WERI-Rb-1 (cell line): Measurements from ENCODE around the gene MSX2.

Experiments
- DNase-seq: peaks from one replicate; pipeline ENCODE4 v3.0.0-alpha.2; 2020
- H3K27ac ChIP-seq: fragments of 250-450 bp; sonication (Bioruptor Pico); 2 replicates; pipeline ENCODE4 v1.5.1; 2020; ENCODE audit warnings: mild to moderate bottlenecking, moderate library complexity
- H3K27me3 ChIP-seq: fragments of 250-450 bp; sonication (Bioruptor Pico); 2 replicates; pipeline ENCODE4 v1.5.1; 2021; ENCODE audit warnings: mild to moderate bottlenecking, low read depth, moderate library complexity; ENCODE audit not compliant: insufficient read depth, severe bottlenecking
- H3K36me3 ChIP-seq: fragments of 250-450 bp; sonication (Bioruptor Pico); 2 replicates; pipeline ENCODE4 v1.5.1; 2020; ENCODE audit warnings: mild to moderate bottlenecking, moderate library complexity
- H3K4me3 ChIP-seq: 2 replicates; pipeline ENCODE4 v1.5.1; 2011; ENCODE audit warnings: low read depth, mild to moderate bottlenecking, control low read depth, low read length
- H3K9me3 ChIP-seq: fragments of 250-450 bp; sonication (Bioruptor Pico); 2 replicates; pipeline ENCODE4 v1.5.1; 2021; ENCODE audit warnings: mild to moderate bottlenecking, moderate library complexity; ENCODE audit not compliant: severe bottlenecking
- TF ChIP-seq, protein P1 (sequence below): IDR thresholded peaks from 2 replicates; pipeline ENCODE4 v1.5.1; 2011; ENCODE audit warnings: low read depth, mild to moderate bottlenecking, control low read depth, inconsistent platforms, low read length

Gene MSX2

DNA sequence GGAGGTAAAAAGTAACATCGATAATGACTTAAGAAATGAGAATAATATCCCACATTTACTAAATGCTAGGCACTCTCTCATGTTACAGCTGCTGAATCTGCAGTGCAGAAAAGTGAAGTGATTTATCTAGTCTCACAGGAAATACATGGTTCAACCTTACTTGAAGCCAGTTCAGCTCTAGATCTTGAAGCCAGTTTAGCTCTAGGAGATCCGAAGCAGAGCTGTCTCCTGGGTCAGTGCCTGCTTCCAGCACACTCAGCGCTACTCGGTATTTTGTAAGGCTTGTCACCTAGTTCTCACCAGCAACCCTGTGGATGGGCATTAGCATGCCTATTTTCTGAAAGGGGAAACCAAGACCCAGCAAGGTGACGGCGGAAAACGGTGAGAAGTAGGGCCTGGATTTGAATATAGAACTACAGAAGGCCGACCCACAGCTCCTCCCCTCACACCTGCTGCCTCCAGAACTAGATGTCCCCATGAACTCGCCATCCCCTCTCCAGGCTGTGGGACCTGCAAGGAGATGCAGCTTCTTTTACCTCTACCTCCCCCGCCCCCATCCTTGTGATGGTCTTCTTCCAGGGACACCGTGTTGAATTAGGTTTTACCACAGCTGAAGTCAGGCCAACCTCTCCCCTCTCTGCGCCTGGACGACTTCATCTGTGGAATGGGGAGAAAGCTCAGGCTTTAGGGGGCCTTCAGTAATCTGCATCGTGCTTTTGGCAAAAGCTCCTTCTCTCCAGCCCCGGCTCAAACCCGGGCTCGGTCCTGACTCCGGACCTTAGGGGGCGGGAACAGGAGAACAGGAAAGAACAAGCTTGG is 4.4 kb upstream of the MSX2 start:
- H3K27ac ChIP-seq: no peak overlapping the region
- peaks cover 87% of the 10 kb centered on the region for H3K27me3 ChIP-seq
- peaks cover 7% of the 10 kb centered on the region for H3K9me3 ChIP-seq
- no peaks in the 10 kb centered on the region for H3K36me3 ChIP-seq
- TF ChIP-seq, protein P1, sequence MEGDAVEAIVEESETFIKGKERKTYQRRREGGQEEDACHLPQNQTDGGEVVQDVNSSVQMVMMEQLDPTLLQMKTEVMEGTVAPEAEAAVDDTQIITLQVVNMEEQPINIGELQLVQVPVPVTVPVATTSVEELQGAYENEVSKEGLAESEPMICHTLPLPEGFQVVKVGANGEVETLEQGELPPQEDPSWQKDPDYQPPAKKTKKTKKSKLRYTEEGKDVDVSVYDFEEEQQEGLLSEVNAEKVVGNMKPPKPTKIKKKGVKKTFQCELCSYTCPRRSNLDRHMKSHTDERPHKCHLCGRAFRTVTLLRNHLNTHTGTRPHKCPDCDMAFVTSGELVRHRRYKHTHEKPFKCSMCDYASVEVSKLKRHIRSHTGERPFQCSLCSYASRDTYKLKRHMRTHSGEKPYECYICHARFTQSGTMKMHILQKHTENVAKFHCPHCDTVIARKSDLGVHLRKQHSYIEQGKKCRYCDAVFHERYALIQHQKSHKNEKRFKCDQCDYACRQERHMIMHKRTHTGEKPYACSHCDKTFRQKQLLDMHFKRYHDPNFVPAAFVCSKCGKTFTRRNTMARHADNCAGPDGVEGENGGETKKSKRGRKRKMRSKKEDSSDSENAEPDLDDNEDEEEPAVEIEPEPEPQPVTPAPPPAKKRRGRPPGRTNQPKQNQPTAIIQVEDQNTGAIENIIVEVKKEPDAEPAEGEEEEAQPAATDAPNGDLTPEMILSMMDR: no peak
- no peak overlapping the region for H3K4me3 ChIP-seq
- no peak for DNase-seq

GRCh38 chr5:174720612-174721529 is 3.5 kb upstream of the MSX2 start:
- TF ChIP-seq, protein P1: no peak
- Histone ChIP-seq H3K9me3 (peaks cover 7% of the 10 kb centered on the region), H3K27me3 (peaks cover 90% of the 10 kb centered on the region), H3K27ac (no peak overlapping the region), H3K4me3 (no peak overlapping the region), H3K36me3 (no peaks in the 10 kb centered on the region)
- no peak for DNase-seq

DNA sequence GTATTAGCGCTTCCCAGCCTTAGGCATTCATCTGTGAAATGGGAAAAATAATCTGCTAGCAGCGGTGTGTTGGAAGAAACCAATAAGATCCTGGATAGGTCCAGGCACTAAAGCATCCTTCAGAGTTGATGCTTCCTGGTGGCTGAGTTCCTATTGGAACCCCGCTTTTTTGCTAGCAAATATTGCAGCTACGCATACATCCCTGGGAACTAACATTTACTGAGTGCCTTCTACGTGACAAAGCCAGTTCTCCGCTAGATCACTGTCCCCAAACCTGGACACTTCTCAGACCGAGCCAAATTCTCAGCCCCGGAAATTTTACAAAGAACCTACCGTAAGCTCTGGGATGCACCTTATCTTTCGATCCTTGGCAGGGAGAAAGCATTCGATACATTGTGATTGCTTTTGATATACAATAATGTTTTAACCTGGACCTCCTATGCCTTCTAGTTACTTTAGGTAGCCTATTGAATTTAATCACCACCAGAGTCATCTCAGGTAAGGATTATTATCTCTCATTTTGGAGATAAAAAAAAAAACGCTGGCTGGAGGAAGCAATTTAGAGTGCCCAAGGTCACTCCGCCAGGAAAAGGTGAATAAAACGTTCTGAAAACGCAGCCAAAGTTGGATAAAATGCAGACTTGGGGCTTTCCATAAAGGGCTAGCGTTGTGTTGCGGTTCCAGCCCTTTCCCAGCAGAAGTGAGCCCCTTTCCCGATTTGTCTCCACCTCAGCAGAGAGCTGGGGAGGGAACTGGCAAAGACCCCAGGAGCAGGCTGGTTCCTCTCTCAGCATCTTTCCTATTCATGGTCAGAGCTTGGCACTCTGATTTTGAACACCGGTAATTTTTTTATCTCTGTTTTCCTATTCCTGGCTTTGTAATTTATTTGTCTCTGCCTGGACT is 2.6 kb upstream of the MSX2 start:
- no peak for DNase-seq
- Histone ChIP-seq H3K27me3 (peaks cover 92% of the 10 kb centered on the region), H3K4me3 (no peak overlapping the region), H3K27ac (no peak overlapping the region), H3K36me3 (no peaks in the 10 kb centered on the region), H3K9me3 (peaks cover 7% of the 10 kb centered on the region)
- TF ChIP-seq, protein P1: no peak

- Histone ChIP-seq H3K9me3 (peaks cover 7% of the 10 kb centered on the region), H3K27ac (no peak overlapping the region), H3K36me3 (no peaks in the 10 kb centered on the region), H3K27me3 (peaks cover 94% of the 10 kb centered on the region), H3K4me3 (no peak overlapping the region)
- TF ChIP-seq, protein P1: no peak
- DNase-seq: no peak
These were observed 1.9 kb upstream of the MSX2 start for GRCh38 chr5:174722500-174722899.

DNA sequence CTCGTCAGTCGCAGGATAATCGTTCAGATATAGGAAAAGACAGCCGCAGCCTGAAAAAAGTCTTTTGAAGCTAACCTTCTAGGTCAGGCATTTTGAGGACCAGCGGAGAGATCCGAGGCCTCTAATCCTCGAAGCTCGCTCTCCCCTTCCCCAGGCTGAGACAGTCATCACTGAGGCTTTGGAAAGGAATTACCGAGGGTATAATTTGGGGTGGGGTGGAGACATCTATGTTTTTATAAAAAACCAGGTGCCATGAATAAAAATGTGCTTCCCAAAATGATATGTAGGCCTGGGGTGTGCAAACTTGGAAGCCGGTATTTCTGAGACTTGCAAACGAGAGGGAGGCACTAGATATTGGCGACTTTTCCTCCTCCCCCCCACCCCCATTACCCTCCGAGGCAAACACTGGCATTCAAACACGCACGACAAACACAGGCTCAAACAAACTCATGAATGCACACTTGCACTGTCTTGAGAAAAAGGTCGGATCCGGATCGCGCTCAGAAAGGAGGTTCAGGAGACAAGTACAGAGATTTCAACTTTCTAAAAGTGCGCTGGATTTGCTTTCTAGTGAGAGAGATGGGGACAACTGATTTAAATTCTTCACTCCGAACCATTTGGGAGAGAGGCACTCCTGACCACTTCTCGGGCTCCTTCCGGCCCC is 935 bp upstream of the MSX2 start:
- H3K4me3 ChIP-seq: no peak overlapping the region

More for the DNA sequence above, 935 bp upstream of the MSX2 start:
- H3K27ac ChIP-seq: no peak overlapping the region
- no peak for DNase-seq
- H3K36me3 ChIP-seq: no peaks in the 10 kb centered on the region
- TF ChIP-seq, protein P1: no peak
- H3K27me3 ChIP-seq: peaks cover 94% of the 10 kb centered on the region
- H3K9me3 ChIP-seq: peaks cover 7% of the 10 kb centered on the region
